B cell (primary cell): ENCODE data around the gene NPAS4. TPM values are rescaled to one million over a fixed set of nuclear protein-coding genes. Genes with fewer than 3 reads are reported as not detected.

Source experiments
- ATAC-seq: fragments of 200-7000 bp; cut with Tn5 transposase; one replicate; pipeline ENCODE4 v1.10.0; 2021; ENCODE audit warnings: low read depth, mild to moderate bottlenecking, moderate number of reproducible peaks, moderate library complexity
- CTCF ChIA-PET: fragments of 350-600 bp; sonication (Branson Sonifier 250); formaldehyde crosslinking; loops from one replicate; lab custom pipeline; 2021; ENCODE audit warnings: antibody characterized with exemption, inconsistent platforms; lab: Charles Lee
- POLR2A ChIA-PET: fragments of 350-600 bp; sonication (Branson Sonifier 250); formaldehyde crosslinking; loops from one replicate; lab custom pipeline; 2021; ENCODE audit warnings: antibody characterized with exemption; lab: Charles Lee
- DNase-seq: peaks from one replicate; pipeline ENCODE4 v3.0.0; 2013
- H2AFZ ChIP-seq: 2 replicates; pipeline ENCODE4 v1.6.1; 2012; ENCODE audit warnings: mild to moderate bottlenecking, low read depth, low read length; ENCODE audit not compliant: insufficient read depth, poor library complexity, severe bottlenecking
- H3K27ac ChIP-seq, 2 donors: 1 replicate in 1 of 2; 2 replicates in 1 of 2; pipeline ENCODE4 v1.5.1; 2012 to 2013; ENCODE audit warnings: low read length in 2 of 2, mild to moderate bottlenecking in 2 of 2, moderate library complexity in 1 of 2
- H3K27me3 ChIP-seq, 4 experiments: fragments of 200-600 bp in 1 of 4; sonication (generic) in 1 of 4; replicated peaks in 1 of 4; 1 replicate in 2 of 4; 2 replicates in 2 of 4; pipeline versions ENCODE4 v1.6.1 to v1.7.0; 2013 to 2016; ENCODE audit warnings: low read length in 3 of 4, mild to moderate bottlenecking in 2 of 4, mixed read lengths in 1 of 4, moderate library complexity in 1 of 4; ENCODE audit not compliant: insufficient read depth in 4 of 4, control insufficient read depth in 3 of 4; ENCODE audit errors: control extremely low read depth in 1 of 4
- H3K36me3 ChIP-seq, 2 experiments: replicated peaks in 1 of 2; 1 replicate in 1 of 2; 2 replicates in 1 of 2; pipeline versions ENCODE4 v1.6.1 to v1.7.1; 2013; ENCODE audit warnings: low read length in 1 of 2; ENCODE audit not compliant: insufficient read depth in 2 of 2, control insufficient read depth in 1 of 2; ENCODE audit errors: control extremely low read depth in 1 of 2, extremely low read depth in 1 of 2
- H3K4me1 ChIP-seq, 2 donors: fragments of 200-600 bp in 1 of 2; sonication (generic) in 1 of 2; 1 replicate in 1 of 2; 2 replicates in 1 of 2; pipeline versions ENCODE4 v1.5.1 to v1.6.1; 2013 to 2017; ENCODE audit warnings: low read length in 2 of 2; ENCODE audit not compliant: control insufficient read depth in 2 of 2, insufficient read depth in 2 of 2
- H3K4me2 ChIP-seq: replicated peaks from 2 replicates; pipeline ENCODE3; 2012; ENCODE audit warnings: mild to moderate bottlenecking, low read depth, low read length; ENCODE audit not compliant: poor library complexity, severe bottlenecking
- H3K4me3 ChIP-seq, 5 experiments: fragments of 200-600 bp in 1 of 5; sonication (generic) in 1 of 5; 1 replicate in 3 of 5; 2 replicates in 2 of 5; pipeline versions ENCODE4 v1.5.1 to v1.7.0; 2011 to 2016; ENCODE audit warnings: low read length in 4 of 5, mild to moderate bottlenecking in 4 of 5, low read depth in 2 of 5, control low read depth in 1 of 5, moderate library complexity in 1 of 5; ENCODE audit not compliant: insufficient read depth in 1 of 5; ENCODE audit errors: control extremely low read depth in 1 of 5, extremely low read depth in 1 of 5
- H3K79me2 ChIP-seq: fragments of 200-600 bp; sonication (generic); one replicate; pipeline ENCODE4 v1.6.0; 2016; ENCODE audit warnings: low read length; ENCODE audit not compliant: control insufficient read depth, insufficient read depth
- H3K9ac ChIP-seq: fragments of 200-600 bp; sonication (generic); 2 replicates; pipeline ENCODE4 v1.6.1; 2017; ENCODE audit warnings: mild to moderate bottlenecking, low read length, moderate library complexity
- H3K9me3 ChIP-seq, 3 donors: one replicate each; pipeline versions ENCODE4 v1.6.1 to v1.7.1; 2013; ENCODE audit warnings: low read length in 2 of 3; ENCODE audit not compliant: control insufficient read depth in 2 of 3, insufficient read depth in 1 of 3; ENCODE audit errors: control extremely low read depth in 1 of 3
- H4K20me1 ChIP-seq: 2 replicates; pipeline ENCODE4 v1.6.0; 2012; ENCODE audit warnings: mild to moderate bottlenecking, low read length; ENCODE audit not compliant: insufficient read depth, control insufficient read depth, poor library complexity, severe bottlenecking
- H3K27ac Mint-ChIP-seq: one replicate; pipeline ENCODE4 v1.8.0; 2021; ENCODE audit warnings: mixed read lengths
- H3K27me3 Mint-ChIP-seq: one replicate; pipeline ENCODE4 v1.8.0; 2021; ENCODE audit warnings: mixed read lengths
- H3K4me1 Mint-ChIP-seq: one replicate; pipeline ENCODE4 v1.8.0; 2021; ENCODE audit warnings: mixed read lengths
- H3K4me3 Mint-ChIP-seq: one replicate; pipeline ENCODE4 v1.8.0; 2021; ENCODE audit warnings: mixed read lengths
- H3K9me3 Mint-ChIP-seq: one replicate; pipeline ENCODE4 v1.8.0; 2022; ENCODE audit warnings: mixed read lengths; ENCODE audit not compliant: insufficient read depth
- EZH2 ChIP-seq: IDR thresholded peaks from 2 replicates; pipeline ENCODE4 v1.6.1; 2012; ENCODE audit warnings: borderline replicate concordance, low read depth, mild to moderate bottlenecking, moderate library complexity, low read length; ENCODE audit not compliant: insufficient read depth, poor library complexity, severe bottlenecking
- WGBS: methylation state at CpG from one replicate; pipeline ENCODE4 v1.1.5; 2013; ENCODE audit warnings: missing lambda C conversion rate; ENCODE audit not compliant: insufficient coverage; 5-methylcytosine and 5-hydroxymethylcytosine counted together
- intact Hi-C: fragments of 100-400 bp; cut with micrococcal nuclease; formaldehyde crosslinking; loops from one replicate; pipeline ENCODE4 v1.10.0; 2022
- polyA plus RNA-seq: library from polyadenylated mRNA; depleted of rRNA; stranded (reverse); fragments of >200 nt; gene quantifications from 2 replicates; pipeline ENCODE4 v1.2.3, GENCODE V29; 2012
- total RNA-seq, 2 donors: library from RNA; stranded (reverse); fragments of 120-200 nt in 1 of 2; gene quantifications; 1 replicate in 1 of 2; 2 replicates in 1 of 2; pipeline versions ENCODE4 v1.2.3 to v1.2.4, GENCODE V29; 2013 to 2022
- TF ChIP-seq, protein P1 (sequence below): fragments of 200-600 bp; IDR thresholded peaks from one replicate; pipeline ENCODE4 v1.8.0; 2022; ENCODE audit warnings: antibody characterized with exemption, mild to moderate bottlenecking

The NPAS4 gene
- total and polyA plus RNA-seq, 2 donors (not counting 1 experiment from before 2014, with no cell fraction given), result not detected

DNA sequence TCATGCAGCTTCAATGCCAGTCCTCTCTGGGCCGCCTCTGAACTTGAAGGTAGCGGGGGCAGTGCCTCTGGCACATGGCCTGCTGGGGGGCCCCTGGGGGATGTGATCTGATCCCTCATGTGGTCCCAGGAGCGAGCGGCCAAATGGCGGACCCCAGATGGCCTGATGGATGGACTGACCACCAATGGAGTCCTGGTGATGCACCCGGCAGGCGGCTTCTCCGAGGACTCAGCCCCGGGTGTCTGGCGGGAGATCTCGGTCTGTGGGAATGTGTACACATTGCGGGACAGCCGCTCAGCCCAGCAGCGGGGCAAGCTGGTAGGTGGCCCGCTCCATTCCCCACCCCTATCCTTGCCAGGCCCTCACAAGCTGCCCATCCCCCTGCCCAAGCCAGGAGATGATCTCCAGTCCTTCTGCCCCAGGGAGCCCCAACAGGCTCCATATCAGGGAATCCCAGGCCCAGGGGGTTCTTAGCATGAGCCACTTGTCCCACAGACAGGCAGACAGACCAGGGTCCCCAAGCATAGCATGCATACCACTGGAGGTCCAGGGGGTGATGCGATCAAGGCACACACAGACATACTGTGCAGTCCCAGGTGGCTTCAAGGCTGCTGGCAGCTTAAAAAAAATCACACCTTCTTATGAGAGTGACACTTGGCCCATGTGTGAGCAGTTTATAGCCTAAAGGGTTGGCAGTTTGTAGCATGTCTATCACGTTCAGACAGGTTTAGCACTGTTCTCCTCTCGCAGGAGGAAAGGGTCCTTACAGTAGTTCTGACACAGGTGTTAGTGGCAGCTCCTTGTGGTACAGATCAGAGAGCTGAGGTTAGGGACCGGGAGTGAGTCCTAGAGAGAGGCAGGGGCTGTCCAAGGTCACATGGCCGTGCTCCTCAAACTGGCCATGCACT lies 53.0 kb downstream of the NPAS4 start:
- intact Hi-C loops, result no loop called here
- Histone ChIP-seq H3K9ac (no peak overlapping the region), H3K4me3 (no peak overlapping the region), H3K9me3 (no peaks in the 10 kb centered on the region), H2AFZ (no peak overlapping the region), H3K4me2 (no peak overlapping the region), H3K27ac (no peak overlapping the region), H3K27me3 (no peaks in the 10 kb centered on the region), H4K20me1 (no peaks in the 10 kb centered on the region), H3K4me1 (no peaks in the 10 kb centered on the region), H3K79me2 (no peaks in the 10 kb centered on the region), H3K36me3 (no peaks in the 10 kb centered on the region)
- CTCF ChIA-PET, result no interaction called here
- ATAC-seq (no peak), DNase-seq (no peak)
- no peaks in the 10 kb centered on the region for H3K9me3 Mint-ChIP-seq
- 96% methylated on average over 19 of the region's 20 CpGs for WGBS
- peaks cover 3% of the 10 kb centered on the region for H3K4me1 Mint-ChIP-seq
- POLR2A ChIA-PET, result no interaction called here
- no peak overlapping the region for H3K4me3 Mint-ChIP-seq
- H3K27me3 Mint-ChIP-seq, result no peaks in the 10 kb centered on the region
- TF ChIP-seq, protein P1, sequence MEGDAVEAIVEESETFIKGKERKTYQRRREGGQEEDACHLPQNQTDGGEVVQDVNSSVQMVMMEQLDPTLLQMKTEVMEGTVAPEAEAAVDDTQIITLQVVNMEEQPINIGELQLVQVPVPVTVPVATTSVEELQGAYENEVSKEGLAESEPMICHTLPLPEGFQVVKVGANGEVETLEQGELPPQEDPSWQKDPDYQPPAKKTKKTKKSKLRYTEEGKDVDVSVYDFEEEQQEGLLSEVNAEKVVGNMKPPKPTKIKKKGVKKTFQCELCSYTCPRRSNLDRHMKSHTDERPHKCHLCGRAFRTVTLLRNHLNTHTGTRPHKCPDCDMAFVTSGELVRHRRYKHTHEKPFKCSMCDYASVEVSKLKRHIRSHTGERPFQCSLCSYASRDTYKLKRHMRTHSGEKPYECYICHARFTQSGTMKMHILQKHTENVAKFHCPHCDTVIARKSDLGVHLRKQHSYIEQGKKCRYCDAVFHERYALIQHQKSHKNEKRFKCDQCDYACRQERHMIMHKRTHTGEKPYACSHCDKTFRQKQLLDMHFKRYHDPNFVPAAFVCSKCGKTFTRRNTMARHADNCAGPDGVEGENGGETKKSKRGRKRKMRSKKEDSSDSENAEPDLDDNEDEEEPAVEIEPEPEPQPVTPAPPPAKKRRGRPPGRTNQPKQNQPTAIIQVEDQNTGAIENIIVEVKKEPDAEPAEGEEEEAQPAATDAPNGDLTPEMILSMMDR, result no peak
- no peak for TF ChIP-seq EZH2
- H3K27ac Mint-ChIP-seq, result no peak overlapping the region
